Measurements from ENCODE around the gene PRKAB1.

Gene PRKAB1

GRCh38 chr12:119715268-119715620 lies 47.3 kb downstream of the PRKAB1 start:
- DNase-seq (ENCODE audit: extremely low read depth, low read depth), result no peak
- H3K4me3 ChIP-seq (replicated peaks; ENCODE audit: low read depth, low read length), result no peak overlapping the region
- TF ChIP-seq CTCF (IDR thresholded peaks at IDR 0.05; ENCODE audit: low read depth, low read length, missing control alignments), result no peak

GRCh38 chr12:119718141-119718540 lies 50.2 kb downstream of the PRKAB1 start:
- no peak for DNase-seq (ENCODE audit: extremely low read depth, low read depth)
- no peak for TF ChIP-seq CTCF (IDR thresholded peaks at IDR 0.05; ENCODE audit: low read depth, low read length, missing control alignments)
- H3K4me3 ChIP-seq (replicated peaks; ENCODE audit: low read depth, low read length), result no peak overlapping the region

- H3K4me3 ChIP-seq (replicated peaks; ENCODE audit: low read depth, low read length), result no peak overlapping the region
- no peak for DNase-seq (ENCODE audit: extremely low read depth, low read depth)
- TF ChIP-seq CTCF (IDR thresholded peaks at IDR 0.05; ENCODE audit: low read depth, low read length, missing control alignments), result no peak
These were observed 52.4 kb downstream of the PRKAB1 start for GRCh38 chr12:119720349-119720748.

- TF ChIP-seq CTCF (IDR thresholded peaks at IDR 0.05; ENCODE audit: low read depth, low read length, missing control alignments), result no peak
- no peak for DNase-seq (ENCODE audit: extremely low read depth, low read depth)
These were observed 53.4 kb downstream of the PRKAB1 start for GRCh38 chr12:119721306-119721705.

GRCh38 chr12:119725523-119725922 lies 57.6 kb downstream of the PRKAB1 start:
- no peak overlapping the region for H3K4me3 ChIP-seq (replicated peaks; ENCODE audit: low read depth, low read length)
- no peak for TF ChIP-seq CTCF (IDR thresholded peaks at IDR 0.05; ENCODE audit: low read depth, low read length, missing control alignments)
- no peak for DNase-seq (ENCODE audit: extremely low read depth, low read depth)

More at GRCh38 chr12:119721306-119721705, 53.4 kb downstream of the PRKAB1 start:
- no peak overlapping the region for H3K4me3 ChIP-seq (replicated peaks; ENCODE audit: low read depth, low read length)

GRCh38 chr12:119727600-119728443 lies 59.9 kb downstream of the PRKAB1 start:
- no peak for TF ChIP-seq CTCF (IDR thresholded peaks at IDR 0.05; ENCODE audit: low read depth, low read length, missing control alignments)
- H3K4me3 ChIP-seq (replicated peaks; ENCODE audit: low read depth, low read length), result no peak overlapping the region
- DNase-seq (ENCODE audit: extremely low read depth, low read depth), result no peak

- no peak for DNase-seq (ENCODE audit: extremely low read depth, low read depth)
- no peak for TF ChIP-seq CTCF (IDR thresholded peaks at IDR 0.05; ENCODE audit: low read depth, low read length, missing control alignments)
- H3K4me3 ChIP-seq (replicated peaks; ENCODE audit: low read depth, low read length), result no peak overlapping the region
These were observed 60.5 kb downstream of the PRKAB1 start for GRCh38 chr12:119728444-119728745.
